Fibroblast of lung (primary cell): Measurements from ENCODE around the gene CENPX. TPM values are rescaled to one million over a fixed set of nuclear protein-coding genes. Genes with fewer than 3 reads are reported as not detected.

Source experiments
- DNase-seq, 2 donors: peaks; one replicate each; pipeline versions ENCODE4 v3.0.0 to v3.0.0-alpha.2; 2010; ENCODE audit warnings: low read depth in 2 of 2
- H2AFZ ChIP-seq: 2 replicates; pipeline ENCODE4 v1.5.1; 2012; ENCODE audit warnings: low read length, control low read depth, inconsistent platforms
- H3K27ac ChIP-seq: 2 replicates; pipeline ENCODE4 v1.5.1; 2011; ENCODE audit warnings: low read length, control low read depth; ENCODE audit not compliant: insufficient read depth
- H3K27me3 ChIP-seq: 2 replicates; pipeline ENCODE4 v1.5.1; 2011; ENCODE audit warnings: mild to moderate bottlenecking, low read length; ENCODE audit not compliant: control insufficient read depth, insufficient read depth
- H3K36me3 ChIP-seq: 2 replicates; pipeline ENCODE4 v1.5.1; 2011; ENCODE audit warnings: low read length; ENCODE audit not compliant: control insufficient read depth, insufficient read depth
- H3K4me1 ChIP-seq: 2 replicates; pipeline ENCODE4 v1.5.1; 2011; ENCODE audit warnings: low read length; ENCODE audit not compliant: control insufficient read depth, insufficient read depth; ENCODE audit errors: extremely low read depth
- H3K4me2 ChIP-seq: 2 replicates; pipeline ENCODE4 v1.5.1; 2011; ENCODE audit warnings: low read length, control low read depth; ENCODE audit not compliant: insufficient read depth; ENCODE audit errors: extremely low read depth
- H3K4me3 ChIP-seq, 4 experiments: fragments of 200-600 bp in 1 of 4; sonication (generic) in 1 of 4; replicated peaks in 1 of 4; 2 replicates each; pipeline ENCODE4 v1.5.1; 2011 to 2016; ENCODE audit warnings: low read length in 4 of 4, low read depth in 3 of 4, mild to moderate bottlenecking in 3 of 4, control low read depth in 2 of 4, inconsistent platforms in 1 of 4, mixed read lengths in 1 of 4; ENCODE audit not compliant: insufficient read depth in 1 of 4; ENCODE audit errors: control extremely low read depth in 1 of 4
- H3K79me2 ChIP-seq: 2 replicates; pipeline ENCODE4 v1.5.1; 2012; ENCODE audit warnings: mild to moderate bottlenecking, low read length, inconsistent platforms; ENCODE audit not compliant: control insufficient read depth, insufficient read depth
- H3K9ac ChIP-seq: 2 replicates; pipeline ENCODE4 v1.5.1; 2011; ENCODE audit warnings: mild to moderate bottlenecking, low read length, control low read depth; ENCODE audit not compliant: insufficient read depth
- H3K9me3 ChIP-seq: 2 replicates; pipeline ENCODE4 v1.5.1; 2012; ENCODE audit warnings: low read depth, low read length; ENCODE audit not compliant: control insufficient read depth, insufficient read depth
- H4K20me1 ChIP-seq: 2 replicates; pipeline ENCODE4 v1.5.1; 2011; ENCODE audit warnings: low read length; ENCODE audit not compliant: control insufficient read depth, insufficient read depth; ENCODE audit errors: extremely low read depth
- CTCF ChIP-seq, 2 donors: IDR thresholded peaks in 1 of 2; conservative IDR thresholded peaks in 1 of 2; 1 replicate in 1 of 2; 2 replicates in 1 of 2; pipeline ENCODE4 v1.5.1; 2011 to 2012; ENCODE audit warnings: low read length in 2 of 2, control low read depth in 1 of 2, inconsistent platforms in 1 of 2, low read depth in 1 of 2, mild to moderate bottlenecking in 1 of 2
- EZH2 ChIP-seq: IDR thresholded peaks from 2 replicates; pipeline ENCODE4 v1.5.1; 2012; ENCODE audit warnings: low read length, control low read depth, mild to moderate bottlenecking; ENCODE audit errors: missing control alignments
- polyA plus RNA-seq, 2 donors: library from polyadenylated mRNA; depleted of rRNA in 1 of 2; stranded (reverse) in 1 of 2; unstranded in 1 of 2; fragments of >200 nt; gene quantifications; 2 replicates each; pipeline ENCODE4 v1.2.1, GENCODE V29; 2011 to 2012; ENCODE audit warnings: missing spikeins in 1 of 2
- total RNA-seq: library from RNA; depleted of rRNA; stranded (reverse); fragments of >200 nt; gene quantifications from 2 replicates; pipeline ENCODE4 v1.2.1, GENCODE V29; 2014

CENPX gene
- total and polyA plus RNA-seq, 2 donors (not counting 1 experiment from before 2014, with no cell fraction given): 29.2 to 30.4 TPM

DNA sequence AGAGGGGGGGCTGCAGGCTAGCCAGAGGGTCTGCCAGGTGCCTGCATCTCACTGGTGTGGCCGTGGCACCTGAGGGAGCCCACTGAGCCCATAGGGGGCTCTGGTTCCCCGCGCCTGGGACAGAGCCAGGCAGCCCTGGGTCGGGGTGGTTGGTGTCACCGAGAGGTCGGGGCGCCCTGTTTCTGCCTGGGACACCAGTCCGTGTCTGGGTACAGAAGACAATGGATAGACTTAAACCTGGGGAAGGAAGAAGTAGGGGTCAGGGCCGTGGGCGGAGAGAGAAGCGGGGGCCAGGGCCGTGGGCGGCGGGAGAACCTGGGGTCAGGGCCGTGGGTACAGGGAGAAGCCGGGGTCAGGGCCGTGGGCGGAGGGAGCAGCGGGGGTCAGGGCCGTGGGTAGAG is 25.9 kb upstream of the CENPX start:
- TF ChIP-seq CTCF (conservative IDR thresholded peaks at IDR 0.05 in 1 of 2, IDR thresholded peaks at IDR 0.05 in 1 of 2; ENCODE audit: low read depth in 1 of 2, low read length in 2 of 2): no peak
- no peak for TF ChIP-seq EZH2
- DNase-seq: no peak
- no peak overlapping the region for H2AFZ ChIP-seq

DNA sequence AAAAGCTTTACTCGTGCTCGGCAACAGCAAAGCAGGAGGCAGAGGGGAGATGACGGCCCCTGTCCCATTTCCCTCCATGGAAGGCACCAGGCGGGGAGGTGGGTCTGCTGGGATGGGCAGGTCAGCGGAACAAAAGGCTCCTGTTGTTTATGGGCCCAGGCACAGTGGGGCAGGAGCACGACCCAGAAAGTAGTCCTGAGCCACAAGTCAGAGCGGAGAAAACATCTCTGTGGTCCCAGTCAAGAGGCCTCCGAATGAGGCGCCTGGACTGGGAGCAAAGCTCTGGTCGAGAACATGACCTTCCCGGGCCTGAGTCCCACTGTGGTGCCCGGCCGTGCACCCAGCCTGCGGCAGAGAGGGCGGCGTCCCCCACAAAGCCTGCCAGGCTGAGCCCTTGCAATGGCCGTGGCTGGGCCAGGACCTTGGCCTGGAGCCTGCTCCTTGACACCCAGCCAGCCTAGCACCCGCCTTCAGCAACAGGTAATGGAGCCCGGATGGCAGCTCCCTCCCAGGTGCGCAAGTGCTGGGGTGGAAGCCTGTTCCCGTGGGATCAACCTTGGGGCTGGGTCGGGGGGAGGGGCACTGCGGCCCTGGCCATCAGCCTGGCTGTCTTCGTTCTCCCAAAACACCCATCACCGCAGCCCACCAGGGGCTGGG is 25.4 kb upstream of the CENPX start:
- H3K79me2 ChIP-seq: peaks cover 12% of the 10 kb centered on the region
- H3K27me3 ChIP-seq: no peaks in the 10 kb centered on the region
- no peak overlapping the region for H2AFZ ChIP-seq
- H3K9ac ChIP-seq: no peak overlapping the region
- peaks cover 4% of the 10 kb centered on the region for H3K4me1 ChIP-seq
- H3K27ac ChIP-seq: no peak overlapping the region
- no peaks in the 10 kb centered on the region for H3K9me3 ChIP-seq
- peaks cover 22% of the 10 kb centered on the region for H3K36me3 ChIP-seq
- no peak overlapping the region for H3K4me2 ChIP-seq
- TF ChIP-seq CTCF (conservative IDR thresholded peaks at IDR 0.05 in 1 of 2, IDR thresholded peaks at IDR 0.05 in 1 of 2; ENCODE audit: low read depth in 1 of 2, low read length in 2 of 2) (no peak), EZH2 (no peak)
- no peaks in the 10 kb centered on the region for H4K20me1 ChIP-seq
- DNase-seq: no peak
- no peak overlapping the region for H3K4me3 ChIP-seq

More for the DNA sequence above, 25.9 kb upstream of the CENPX start:
- Histone ChIP-seq H4K20me1 (no peaks in the 10 kb centered on the region), H3K79me2 (peaks cover 17% of the 10 kb centered on the region), H3K4me1 (peaks cover 7% of the 10 kb centered on the region), H3K36me3 (peaks cover 22% of the 10 kb centered on the region), H3K27me3 (no peaks in the 10 kb centered on the region), H3K9ac (no peak overlapping the region), H3K4me3 (no peak overlapping the region), H3K27ac (no peak overlapping the region), H3K9me3 (no peaks in the 10 kb centered on the region), H3K4me2 (no peak overlapping the region)

- Histone ChIP-seq H3K27ac (no peak overlapping the region), H3K36me3 (peaks cover 22% of the 10 kb centered on the region), H3K9me3 (no peaks in the 10 kb centered on the region), H3K4me1 (peaks cover 3% of the 10 kb centered on the region), H2AFZ (no peak overlapping the region), H3K79me2 (peaks cover 5% of the 10 kb centered on the region), H3K4me3 (no peak overlapping the region), H3K4me2 (no peak overlapping the region), H4K20me1 (no peaks in the 10 kb centered on the region), H3K27me3 (no peaks in the 10 kb centered on the region), H3K9ac (no peak overlapping the region)
- DNase-seq: no peak
- TF ChIP-seq CTCF (conservative IDR thresholded peaks at IDR 0.05 in 1 of 2, IDR thresholded peaks at IDR 0.05 in 1 of 2; ENCODE audit: low read depth in 1 of 2, low read length in 2 of 2): no peak
- TF ChIP-seq EZH2: no peak
Observed at GRCh38 chr17:82047379-82047778, 24.7 kb upstream of the CENPX start.
